Measurements from ENCODE around the gene TMEM41B.

GRCh38 chr11:9264316-9265210 is 49.8 kb downstream of the TMEM41B start:
- TF ChIP-seq CTCF (conservative IDR thresholded peaks at IDR 0.05 in 1 of 2, IDR thresholded peaks at IDR 0.05 in 1 of 2; ENCODE audit: low read depth in 1 of 2, low read length in 2 of 2) (no peak), EZH2 (IDR thresholded peaks at IDR 0.05; ENCODE audit: low read length, missing control alignments) (no peak)
